CD4-positive, alpha-beta T cell treated with Interleukin-4 for 4 hours (primary cell): ENCODE measurements around the gene AGAP3.

ENCODE experiments used
- DNase-seq: peaks from one replicate; pipeline ENCODE4 v3.0.0-alpha.2; 2020

Gene AGAP3

DNA sequence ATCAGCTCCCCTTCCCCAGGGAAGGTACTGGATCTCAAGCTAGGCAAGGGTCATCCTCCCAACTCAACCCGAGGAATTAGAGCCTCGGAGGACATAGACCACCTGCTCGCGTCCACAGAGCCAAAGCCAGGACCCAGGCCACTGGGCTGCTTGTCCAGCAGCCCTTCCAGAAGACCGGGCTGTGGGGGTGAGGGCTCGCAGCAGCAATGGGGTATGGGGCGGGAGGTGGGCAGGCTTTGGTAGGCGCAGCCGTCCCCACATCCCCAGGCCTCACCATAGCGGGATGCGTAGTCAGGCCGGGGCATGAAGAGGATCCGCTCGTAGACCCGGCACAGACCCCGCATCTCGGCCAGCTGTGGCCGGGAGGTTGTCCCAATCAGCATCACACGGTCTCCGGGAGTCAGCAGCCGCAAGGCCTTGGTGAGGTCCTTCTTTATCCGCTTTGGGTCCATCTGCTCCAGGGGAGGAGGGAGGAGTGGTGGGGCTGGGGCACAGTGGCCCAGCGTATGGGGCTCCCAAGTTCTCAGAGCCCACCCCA is 105.8 kb downstream of the AGAP3 start:
- DNase-seq: no peak

DNA sequence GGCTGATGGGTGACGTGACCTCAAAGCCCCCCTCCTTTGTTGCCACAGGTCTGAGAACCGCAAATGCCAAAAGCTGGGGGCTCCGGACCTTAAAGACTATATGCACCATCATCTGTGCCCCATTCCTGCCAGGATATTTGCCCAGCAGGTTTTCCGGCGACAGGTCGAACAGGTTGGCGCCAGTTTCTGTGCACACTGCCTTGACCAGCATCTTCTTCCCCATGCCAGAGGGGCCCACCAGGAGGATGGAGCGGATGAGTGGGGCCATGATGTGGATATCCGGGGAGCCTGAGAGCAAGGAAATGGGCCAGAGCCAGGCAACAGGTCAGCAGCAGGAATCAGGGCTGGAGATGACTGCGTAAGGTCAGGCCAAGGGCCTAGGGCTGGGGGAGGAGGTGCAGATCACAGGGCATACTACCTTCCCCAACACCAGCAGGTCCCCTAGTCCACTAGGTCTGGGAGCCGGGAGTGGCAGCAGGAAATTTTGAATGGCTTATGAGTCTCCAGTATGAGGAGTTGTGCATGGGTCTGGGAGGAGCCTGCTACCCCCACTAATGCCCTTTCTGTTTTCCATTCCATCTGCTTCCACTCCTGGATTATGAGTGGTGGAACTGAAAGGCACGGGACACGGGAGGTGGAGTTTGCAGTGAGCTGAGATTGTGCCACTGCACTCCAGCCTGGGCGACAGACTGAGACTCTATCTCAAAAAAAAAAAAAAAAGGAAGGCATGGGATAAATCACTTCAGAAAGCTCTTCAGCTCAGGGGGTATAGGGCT is 107.1 kb downstream of the AGAP3 start:
- no peak for DNase-seq
